ENCODE results near the gene PREP.

Gene PREP

DNA sequence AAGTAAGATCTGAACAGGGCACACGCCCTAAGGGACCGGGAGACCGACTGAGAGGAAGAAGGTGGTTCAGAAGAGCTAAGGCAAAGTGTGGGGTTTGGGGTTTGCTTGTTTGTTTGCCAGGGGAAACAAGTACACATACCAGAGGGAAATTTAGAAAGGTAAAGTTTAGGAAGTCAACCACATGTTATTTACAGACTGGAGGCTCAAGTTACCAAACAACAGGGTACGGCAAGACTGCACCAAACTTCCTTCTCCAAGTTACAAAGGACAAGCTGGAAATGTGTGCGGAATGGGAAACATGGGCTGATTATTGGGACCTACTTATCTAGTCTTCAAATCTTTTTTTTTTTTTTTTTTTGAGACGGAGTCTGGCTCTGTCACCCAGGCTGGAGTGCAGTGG, 11.2 kb downstream of the PREP start:
- DNase-seq = no peak

DNA sequence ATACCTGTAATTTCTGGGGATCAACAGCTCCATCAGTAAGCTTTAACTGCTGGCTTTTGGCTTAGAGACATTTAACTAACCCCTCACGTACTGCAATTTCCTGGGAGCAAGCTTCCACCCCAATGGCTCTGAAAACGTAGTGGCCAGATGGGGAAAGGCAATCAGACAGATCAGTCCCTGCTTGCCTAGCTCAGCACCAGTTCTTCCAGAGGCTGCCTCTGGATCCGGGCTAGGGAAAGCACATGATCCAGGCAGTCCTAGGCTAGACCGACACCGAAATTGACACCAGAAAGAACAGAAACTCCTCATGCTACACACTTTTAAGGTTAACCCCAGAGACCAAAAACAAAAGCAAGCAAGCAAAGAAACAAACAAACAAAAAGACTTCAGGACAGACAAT, 13.3 kb downstream of the PREP start:
- no peak for DNase-seq

DNA sequence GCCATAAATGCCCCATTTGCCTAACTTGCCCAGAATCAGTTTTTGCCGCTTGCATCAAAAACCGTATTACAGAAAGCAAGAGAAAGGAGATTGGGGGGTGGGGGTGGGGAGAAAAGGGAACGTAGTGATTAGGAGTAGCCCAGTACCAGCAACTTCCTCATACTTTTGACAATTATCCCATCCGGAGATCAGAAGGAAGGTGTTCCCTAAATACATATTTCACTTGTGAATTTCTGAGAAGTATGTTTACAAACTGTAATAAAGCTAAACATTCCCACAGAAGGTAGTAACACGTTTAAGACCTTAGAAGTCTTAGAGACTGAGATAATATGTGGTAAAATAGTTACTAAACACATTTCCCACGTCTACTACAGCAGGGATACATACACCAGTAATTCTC, 14.5 kb downstream of the PREP start:
- no peak for DNase-seq

DNA sequence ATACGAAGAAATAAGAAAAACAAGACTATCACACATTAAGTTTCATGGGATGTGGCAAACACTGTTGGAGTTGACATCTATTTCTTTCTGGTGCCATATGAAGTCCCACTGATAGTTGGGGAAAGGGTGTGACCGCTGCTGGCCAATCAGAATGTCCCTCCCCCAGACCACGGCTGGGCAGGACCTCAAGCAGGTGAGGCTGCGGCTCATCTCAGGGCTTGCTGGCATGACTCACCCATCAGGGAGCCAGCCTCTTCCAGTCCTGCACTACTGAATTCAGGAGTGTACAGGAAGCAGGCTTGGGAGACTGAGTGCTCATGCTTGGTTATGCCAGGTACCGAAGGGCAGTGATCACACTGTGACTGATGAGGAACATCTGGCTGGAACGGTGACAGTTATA, 18.9 kb downstream of the PREP start:
- DNase-seq = no peak

DNA sequence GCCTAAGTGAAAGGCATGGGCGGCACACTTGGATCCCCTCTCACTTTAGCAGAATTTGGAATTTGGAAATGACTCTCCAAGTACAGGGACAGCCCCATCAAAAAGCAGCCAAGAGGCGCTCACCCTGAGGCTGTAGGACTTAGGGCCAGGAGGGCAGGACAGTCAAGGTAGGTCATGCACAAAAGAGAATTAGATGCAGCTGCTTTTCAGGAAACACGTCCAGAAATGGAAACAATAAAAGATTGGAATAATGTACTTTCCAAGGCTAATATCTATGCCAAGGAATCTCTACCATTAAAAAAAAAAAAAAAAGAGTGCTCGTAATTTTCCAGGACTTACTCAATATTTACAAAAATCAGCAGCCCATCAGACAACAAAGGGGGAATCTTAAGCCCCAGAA, 19.9 kb downstream of the PREP start:
- no peak for DNase-seq

DNA sequence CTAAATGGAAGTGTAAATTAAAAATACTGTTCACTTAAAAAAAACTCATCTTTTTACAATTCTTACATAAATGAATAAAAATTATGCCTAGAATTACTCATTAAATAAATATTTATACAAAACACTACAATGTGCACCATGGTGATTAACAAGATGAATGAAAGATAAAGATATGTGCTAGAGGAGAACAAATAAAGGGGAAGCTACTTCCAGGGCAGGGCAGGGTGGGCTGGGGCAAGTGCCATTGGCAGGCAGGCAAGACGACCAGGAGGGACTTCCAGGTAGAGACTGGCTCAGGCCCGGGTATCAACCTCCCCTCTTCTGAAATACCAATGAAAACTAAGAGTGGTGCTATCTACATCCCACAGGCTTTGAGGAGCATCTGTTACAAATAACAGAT, 20.4 kb downstream of the PREP start:
- no peak for DNase-seq

DNA sequence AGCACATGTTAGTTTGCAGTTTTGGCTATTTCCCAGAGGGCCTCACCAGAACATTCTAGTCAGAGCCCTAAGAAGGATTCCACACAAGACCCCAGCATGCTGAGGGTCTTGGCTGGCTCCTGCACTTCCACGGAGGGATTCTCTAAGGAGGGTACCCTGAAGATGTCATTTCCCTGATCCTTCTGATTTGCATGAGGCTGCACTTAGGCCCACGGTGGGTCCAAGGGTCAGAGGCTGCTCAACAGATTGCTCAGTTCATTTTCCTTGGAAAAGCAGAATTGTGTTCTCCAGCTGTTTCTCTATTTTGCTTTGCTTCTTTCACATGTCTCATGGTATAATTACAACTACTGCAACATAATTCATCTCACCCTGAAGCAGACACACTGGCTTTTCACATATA, 22.2 kb downstream of the PREP start:
- DNase-seq = no peak

DNA sequence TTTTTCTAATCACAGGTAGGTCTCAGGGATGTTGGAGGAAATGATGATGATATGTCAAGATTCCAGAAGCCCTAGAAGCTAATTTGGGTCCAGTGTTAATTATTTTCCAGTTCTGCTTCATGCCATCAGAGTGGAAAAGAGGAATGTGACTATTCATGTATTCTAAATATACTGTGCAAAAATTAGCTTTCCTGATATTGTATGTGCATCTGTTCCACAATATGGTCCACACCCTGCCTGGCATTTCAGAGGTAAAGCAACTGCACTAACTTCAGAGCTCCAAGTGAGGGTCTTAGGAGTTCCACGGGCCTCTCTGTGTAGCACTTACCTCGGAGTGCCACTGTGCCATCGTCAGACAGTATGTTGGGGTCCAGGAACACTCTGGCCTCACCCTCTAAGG, 27.1 kb downstream of the PREP start:
- no peak for DNase-seq

DNA sequence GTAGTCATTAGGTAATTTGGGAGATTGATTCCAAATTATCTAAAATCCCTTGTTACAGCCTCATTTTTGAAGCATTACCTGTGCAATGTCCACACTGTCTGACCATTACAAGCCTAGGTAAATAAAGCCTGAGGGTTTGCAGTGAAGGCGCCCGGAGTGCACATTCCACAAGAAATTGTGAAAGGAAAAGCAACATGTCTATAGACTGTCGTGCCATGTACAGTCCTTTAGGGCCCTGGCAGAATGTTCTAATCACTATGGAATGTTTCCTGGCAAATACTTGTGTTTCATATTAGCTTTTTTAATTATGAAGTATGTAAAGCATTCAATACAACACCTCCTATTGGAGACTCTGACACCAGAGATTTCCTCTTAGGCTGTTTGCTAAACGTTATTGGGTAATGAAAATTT, 28.9 kb downstream of the PREP start:
- no peak for DNase-seq

DNA sequence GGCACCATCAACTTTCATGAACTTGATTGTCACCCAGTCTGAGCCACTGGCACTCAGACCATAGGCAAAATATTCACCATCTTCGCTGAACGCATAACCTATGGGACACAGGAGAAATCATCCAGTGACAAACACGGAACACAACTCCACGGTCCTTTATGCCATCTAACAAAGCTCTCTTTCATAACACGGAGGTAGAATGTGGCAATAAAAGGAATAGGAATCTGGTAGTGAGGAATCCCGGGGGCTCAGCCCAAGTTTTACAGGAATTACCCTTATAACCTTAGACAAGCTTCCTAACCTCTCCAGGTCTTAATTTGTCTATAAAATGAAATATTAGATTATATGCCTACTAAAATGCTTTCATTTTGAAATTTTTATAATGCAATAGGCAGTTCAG, 29.4 kb downstream of the PREP start:
- DNase-seq = no peak

DNA sequence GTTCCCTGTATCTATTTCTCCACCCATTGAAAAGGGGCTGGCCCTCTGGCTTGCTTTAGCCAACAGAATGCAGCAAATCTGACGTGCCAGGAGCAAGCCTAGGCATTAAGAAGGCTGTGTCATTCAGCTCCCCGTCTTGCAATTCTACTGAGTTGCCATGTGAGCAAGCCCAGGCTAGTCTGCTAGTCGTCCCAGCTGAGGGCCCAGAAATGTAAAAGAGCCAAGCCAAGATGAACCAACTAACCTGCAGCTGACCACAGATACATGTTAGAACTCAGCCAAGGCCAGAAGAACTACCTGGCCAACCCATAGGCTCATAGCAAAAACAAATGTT, 30.1 kb downstream of the PREP start:
- DNase-seq = no peak

DNA sequence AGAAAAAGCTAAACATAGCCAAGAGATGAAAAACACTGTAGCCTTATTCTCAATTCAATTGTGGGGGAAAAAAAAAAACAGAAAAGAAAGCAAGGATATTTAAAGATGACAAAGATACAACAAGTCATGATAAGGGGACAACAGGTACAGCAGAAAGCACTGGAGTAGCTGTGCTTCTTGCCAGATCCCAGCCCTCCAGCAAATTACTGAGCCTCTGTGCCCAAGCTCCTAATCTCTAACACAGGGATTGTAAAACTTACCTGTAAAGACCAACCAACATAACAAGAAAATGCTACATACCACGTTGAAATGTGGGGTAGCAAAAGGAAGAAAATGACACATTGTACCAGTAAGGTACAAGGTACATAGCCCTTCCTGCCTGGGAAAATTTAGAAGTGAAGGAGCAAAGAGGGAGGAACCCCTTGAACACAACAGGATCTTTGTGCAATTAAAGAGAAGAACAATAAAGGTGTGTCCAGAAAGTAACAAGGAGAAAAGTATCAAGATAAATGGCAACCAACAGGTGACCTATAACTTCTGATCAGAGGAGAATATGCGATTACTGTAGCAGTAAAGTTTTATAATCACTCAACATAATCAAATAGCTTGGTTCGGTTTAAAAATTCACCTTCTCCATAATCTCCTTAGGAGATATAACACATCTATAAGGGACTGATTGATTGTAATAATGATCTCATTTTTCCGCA, 30.6 kb downstream of the PREP start:
- no peak for DNase-seq

DNA sequence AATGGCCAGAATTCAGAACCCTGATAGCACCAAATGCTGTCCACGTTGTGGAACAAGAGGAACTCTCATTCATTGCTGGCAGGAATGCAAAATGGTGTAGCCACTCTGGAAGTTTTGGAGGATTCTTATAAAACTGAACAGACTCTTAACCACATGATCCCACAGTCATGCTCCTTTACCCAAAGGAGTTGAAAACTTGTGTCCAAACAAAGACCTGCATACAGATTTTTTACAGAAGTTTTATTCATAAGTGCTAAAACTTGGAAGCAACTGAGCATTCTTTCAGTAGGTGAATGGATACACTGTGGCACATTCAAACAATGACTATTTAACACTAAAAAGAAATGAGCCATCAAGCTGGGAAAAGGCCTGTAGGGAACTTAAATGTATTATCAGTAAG, 32.5 kb downstream of the PREP start:
- DNase-seq = no peak

DNA sequence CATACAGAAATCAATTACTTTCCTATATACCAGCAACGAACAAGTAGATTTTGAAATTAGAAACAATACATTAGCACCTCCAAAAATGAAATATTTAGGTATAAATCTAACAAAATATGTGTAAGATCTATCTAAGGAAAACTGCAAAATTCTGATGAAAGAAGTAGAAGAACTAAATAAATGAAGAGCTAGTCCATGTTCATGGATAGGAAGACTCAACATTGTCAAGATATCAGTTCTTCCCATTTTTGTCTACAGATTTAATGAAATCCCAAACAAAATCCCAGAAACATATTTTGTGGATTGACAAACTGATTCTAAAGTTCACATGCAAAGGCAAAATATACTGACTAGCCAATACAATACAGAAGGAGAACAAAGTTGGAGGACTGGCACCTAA, 33.7 kb downstream of the PREP start:
- no peak for DNase-seq

DNA sequence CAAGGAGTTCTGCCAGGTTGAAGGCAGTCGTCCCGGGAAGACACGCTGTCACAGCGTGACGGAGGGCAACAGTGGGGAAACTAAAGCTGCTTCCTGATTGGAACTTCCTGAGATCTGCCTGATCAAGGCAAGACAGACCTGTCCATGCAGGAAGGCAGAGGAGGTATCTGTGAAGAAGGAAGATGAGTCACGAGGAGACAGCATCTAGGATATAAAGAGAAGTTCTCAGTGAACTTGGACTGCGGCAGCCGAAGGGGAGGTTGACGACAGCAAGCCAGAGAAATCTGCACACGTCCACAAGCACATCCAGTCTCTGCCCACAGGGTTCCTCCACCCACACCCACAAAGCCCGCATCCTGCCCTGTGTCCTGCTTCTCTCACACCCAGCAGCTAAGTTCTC, 38.6 kb downstream of the PREP start:
- no peak for DNase-seq

DNA sequence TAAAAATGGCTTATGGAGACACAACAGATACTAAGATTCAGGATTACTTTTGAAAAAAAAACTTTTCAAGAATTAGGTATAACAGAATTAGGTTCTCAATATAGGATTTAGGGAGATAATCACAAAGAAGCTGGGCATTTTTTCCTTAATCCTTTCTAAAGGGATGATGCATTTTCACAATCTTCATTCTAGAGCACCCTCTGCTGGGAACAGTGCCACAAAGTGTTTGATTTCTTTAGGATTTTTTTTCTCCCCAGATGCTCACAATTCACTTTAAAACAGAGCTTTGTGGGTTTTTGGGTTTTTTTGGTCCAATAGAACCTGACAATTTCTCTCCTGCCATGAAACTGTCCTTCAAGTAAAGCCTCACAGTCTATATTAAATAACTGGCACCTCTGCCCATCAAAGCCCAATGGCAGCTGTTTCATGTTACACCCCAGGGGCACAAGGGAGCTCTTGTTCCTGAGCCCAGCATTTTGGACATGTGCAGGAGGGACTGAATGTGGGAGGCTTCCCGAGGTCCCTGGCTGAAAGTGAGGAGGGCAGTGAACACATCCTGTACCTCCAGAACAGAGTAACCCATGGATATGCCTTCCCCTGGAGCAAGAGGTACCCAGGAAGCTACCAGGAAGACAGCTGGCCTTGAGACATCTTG, 39.7 kb downstream of the PREP start:
- no peak for DNase-seq

DNA sequence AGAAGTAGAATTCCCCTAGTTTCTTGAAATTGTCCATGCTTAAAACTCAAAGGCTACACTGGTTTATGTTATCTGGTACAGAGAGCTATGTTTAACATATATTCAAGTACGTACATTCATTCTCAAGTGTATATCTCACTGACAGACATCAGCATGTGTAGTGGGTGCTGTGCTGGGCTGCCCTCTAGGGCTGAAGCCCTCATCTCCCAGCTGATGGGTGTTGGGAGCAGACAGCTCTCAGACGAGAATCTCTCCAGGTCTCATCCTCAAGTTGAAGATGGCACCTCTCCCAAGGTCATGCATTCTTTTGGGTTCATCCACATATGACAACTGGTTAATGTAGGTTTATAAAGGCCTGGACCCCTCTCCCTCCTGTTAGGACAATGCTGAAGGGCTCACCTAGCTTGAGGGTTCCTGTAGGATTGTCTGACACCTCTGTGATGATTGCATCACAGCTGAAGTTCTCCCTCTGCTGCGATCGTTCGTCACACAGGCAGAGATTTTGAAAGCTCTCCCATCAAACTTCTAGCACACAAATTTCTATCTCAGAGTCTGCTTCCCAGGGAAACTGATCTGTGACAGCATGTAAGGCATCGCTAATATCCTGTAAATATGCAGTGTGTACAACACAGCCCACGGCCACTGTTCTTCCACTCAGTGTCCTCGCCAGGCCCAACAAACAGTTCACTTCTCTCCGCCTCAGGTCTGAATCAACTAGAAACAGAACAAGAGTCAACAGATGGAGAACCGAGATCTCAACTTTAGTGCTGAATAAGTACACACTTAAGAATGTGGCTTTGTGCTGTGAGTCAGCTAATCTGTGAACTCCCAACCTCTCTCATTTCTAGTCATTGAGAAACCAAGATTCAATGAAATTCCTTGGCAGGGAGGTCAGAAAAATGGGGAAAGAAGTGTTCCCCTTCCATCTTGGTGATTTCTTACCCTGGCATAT, 43.2 kb downstream of the PREP start:
- DNase-seq = no peak

DNA sequence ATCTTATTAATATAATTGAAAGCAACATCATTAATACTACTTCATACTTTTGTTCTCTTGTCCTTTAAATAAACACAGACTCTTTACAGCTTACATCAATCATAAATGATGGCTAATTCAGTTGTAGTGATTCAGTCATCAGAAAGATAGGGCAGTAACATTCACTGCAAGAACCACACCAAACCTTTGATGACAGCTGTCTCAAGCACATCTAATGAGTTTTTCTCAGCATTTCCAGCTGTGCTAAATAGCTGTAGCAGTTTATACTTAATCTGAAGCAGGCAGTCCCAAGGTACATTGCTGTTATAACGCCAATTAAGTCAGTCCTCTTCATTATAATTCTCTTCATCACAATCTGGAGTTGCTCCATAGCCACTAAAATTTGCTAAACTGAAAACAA, 45.7 kb downstream of the PREP start:
- DNase-seq = no peak

DNA sequence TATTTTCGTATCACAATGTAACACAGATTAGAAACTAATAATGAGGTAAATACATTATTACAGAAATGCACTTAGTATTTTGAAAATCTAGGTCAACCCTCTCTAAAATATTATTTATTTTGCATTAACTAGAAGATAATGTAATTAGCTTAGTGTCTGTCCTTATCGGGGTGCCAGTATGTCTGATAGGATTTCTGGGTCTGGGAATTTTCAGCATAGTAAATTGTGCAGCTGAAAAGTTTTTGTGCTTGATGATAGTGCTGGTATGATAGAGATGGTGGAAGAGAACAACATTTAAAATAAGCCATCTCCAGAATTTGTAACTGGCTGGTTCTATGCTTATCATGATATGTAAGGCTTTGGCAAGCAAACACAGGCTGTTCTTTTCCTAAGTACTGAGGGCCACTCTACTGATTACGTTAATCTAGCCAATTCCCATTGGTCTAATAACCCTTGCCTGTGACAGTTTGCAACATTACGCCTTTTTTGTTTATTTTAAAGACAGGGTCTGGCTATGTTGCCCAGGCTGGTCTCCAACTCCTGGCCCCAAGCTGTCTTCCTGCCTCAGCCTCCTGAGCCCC, 50.8 kb downstream of the PREP start:
- no peak for DNase-seq

DNA sequence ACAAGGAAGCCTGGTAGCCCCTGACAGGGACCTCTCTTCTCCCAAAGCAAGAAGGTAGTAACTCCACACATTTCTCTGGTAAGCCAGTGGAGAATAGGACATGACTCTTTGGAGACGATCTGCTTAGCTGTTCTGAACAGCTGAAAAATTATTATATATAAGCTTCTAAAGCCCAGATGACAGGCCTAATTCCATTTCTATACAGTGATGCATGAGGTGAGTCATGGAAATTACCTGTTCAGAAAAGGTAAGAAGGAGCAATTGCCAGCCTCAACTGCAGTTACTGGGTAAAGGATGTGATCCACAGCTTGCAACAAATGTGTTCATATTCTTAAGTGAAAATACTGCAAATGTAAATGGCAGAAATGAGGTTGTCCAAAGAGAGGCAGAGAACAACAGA, 54.0 kb downstream of the PREP start:
- no peak for DNase-seq

DNA sequence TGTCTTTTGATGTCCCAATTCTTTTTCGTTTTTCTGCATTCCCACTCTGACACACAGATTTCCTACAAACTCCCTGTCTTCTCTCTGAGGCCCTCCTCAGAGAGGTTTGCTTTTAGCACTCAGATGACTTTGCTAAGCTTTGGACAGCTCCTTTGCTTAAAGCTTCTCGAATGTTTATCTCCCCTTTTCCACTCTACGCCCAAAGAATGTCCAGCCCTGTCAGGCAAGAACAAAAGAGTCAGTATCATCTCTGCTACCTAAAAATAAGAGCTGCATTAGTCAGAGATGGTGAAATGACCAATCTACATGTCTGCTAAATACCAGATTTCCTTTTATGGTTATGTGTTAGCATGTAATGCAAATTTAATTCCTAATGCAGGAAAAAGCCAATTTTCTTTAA, 56.8 kb downstream of the PREP start:
- no peak for DNase-seq

DNA sequence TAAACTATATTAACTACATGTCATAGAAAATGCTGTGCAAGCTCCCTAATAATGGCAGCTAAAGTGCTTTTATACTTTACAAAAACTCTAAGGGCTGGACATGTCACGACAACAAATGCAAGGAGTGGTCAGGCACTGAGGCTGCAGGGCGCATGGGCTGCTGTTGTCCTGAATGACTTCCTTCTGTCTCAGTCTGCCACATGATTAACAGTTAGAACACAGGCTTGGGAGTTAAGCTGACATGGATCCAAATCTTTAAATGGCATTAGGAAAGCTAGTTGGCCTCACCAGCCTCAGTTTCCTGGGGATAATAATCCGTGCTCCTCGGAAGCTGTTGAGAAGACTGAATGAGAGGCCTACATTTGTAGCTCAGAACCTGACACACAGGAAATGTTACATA, 57.4 kb downstream of the PREP start:
- no peak for DNase-seq

DNA sequence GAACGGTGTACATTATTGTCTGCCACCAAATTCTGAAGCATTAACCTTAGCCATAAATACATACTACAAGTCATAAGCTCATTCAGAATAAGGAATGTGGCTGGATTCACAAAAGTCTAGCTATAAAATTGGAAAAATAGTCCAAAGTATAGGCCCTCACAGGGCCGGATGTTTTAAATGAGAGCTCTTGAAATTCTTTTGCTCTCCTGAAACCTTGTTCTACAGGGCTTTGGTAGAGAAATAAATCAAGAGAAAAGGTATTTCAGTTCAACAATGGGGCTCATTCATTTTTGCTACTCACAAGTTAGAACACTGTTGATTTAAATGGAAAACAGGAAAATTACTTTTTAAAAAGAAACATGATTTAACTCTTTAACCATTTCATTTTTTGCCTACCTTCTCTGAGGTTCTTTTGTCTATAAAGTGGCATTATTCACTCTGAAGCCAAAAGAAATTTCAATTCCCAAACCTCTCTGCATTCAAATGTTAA, 58.0 kb downstream of the PREP start:
- DNase-seq = no peak
